Inferior parietal cortex (tissue), 1 donor: ENCODE measurements around the gene P4HTM.
"Not testable (repeated sequence)": the region's sequence is repeated elsewhere in the genome, so short reads cannot be mapped to it uniquely, and the experiment has no call there.

ENCODE experiments used
- DNase-seq: peaks from one replicate; pipeline ENCODE4 v3.0.0-alpha.2; 2016; ENCODE audit errors: extremely low spot score

P4HTM gene

GRCh38 chr3:49008627-49009026 lies 18.6 kb downstream of the P4HTM start:
- DNase-seq: not testable (repeated sequence)

- no peak for DNase-seq
Observed at GRCh38 chr3:49009396-49009795, 19.4 kb downstream of the P4HTM start.

- DNase-seq: no peak
Observed at GRCh38 chr3:49012441-49013017, 22.5 kb downstream of the P4HTM start.

DNA sequence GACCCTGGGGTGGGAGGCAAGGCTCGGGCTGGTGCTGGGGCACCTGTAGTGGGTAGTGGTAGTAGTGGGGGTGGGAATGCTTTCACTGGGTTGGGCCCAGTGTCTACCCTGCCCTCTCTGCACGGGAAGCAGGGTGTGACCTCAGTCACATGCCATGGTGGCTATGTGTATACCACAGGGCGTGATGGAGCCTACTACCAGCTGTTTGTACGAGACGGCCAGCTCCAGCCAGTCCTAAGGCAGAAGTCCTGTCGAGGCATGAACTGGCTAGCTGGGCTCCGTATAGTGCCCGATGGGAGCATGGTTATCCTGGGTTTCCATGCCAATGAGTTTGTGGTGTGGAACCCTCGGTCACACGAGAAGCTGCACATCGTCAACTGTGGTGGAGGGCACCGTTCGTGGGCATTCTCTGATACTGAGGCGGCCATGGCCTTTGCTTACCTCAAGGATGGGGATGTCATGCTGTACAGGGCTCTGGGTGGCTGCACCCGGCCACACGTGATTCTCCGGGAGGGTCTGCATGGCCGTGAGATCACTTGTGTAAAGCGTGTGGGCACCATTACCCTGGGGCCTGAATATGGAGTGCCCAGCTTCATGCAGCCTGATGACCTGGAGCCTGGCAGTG lies 23.2 kb downstream of the P4HTM start:
- no peak for DNase-seq

DNA sequence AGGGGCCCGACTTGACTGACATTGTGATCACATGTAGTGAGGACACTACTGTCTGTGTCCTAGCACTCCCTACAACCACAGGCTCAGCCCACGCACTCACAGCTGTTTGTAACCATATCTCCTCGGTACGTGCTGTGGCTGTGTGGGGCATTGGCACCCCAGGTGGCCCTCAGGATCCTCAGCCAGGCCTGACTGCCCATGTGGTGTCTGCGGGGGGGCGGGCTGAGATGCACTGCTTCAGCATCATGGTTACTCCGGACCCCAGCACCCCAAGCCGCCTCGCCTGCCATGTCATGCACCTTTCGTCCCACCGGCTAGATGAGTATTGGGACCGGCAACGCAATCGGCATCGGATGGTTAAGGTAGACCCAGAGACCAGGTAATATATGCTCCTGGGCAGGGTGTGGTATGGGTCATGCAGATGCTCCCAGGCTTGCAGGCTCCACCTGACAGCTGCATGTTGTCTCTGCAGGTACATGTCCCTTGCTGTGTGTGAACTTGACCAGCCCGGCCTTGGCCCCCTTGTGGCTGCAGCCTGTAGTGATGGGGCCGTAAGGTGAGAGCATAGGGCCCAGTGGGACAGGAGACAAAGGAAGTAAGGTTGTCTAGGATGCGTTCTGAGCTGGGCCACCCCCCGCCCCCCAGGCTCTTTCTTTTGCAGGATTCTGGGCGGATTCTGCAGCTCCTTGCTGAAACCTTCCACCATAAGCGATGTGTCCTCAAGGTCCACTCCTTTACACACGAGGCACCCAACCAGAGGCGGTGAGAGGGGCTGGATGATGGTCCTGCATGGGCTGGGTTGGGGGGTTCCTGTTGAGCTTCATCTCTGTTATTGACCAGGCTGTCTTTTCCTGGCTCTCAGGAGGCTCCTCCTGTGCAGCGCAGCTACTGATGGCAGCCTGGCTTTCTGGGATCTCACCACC lies 24.0 kb downstream of the P4HTM start:
- no peak for DNase-seq

GRCh38 chr3:49015072-49015471 lies 25.0 kb downstream of the P4HTM start:
- DNase-seq: no peak

DNA sequence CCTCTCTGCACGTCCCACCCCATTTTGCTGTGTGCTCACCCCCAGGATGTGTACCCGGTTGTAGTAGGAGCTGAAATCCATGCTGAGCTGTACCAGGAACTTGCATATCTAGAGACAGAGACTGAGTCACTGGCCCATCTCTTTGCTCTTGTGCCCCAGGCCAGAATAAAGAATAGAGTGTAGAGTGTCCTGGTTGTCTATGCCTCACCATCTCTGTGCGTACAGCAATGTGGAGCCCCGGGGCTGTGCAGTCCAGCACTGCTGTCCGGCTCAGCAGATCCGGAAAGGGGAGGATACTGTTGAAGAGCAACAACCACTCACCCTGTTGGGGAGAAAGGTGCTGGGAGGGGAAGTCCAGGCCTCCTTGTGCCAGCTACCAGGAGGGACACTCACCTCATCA lies 25.7 kb downstream of the P4HTM start:
- no peak for DNase-seq

DNA sequence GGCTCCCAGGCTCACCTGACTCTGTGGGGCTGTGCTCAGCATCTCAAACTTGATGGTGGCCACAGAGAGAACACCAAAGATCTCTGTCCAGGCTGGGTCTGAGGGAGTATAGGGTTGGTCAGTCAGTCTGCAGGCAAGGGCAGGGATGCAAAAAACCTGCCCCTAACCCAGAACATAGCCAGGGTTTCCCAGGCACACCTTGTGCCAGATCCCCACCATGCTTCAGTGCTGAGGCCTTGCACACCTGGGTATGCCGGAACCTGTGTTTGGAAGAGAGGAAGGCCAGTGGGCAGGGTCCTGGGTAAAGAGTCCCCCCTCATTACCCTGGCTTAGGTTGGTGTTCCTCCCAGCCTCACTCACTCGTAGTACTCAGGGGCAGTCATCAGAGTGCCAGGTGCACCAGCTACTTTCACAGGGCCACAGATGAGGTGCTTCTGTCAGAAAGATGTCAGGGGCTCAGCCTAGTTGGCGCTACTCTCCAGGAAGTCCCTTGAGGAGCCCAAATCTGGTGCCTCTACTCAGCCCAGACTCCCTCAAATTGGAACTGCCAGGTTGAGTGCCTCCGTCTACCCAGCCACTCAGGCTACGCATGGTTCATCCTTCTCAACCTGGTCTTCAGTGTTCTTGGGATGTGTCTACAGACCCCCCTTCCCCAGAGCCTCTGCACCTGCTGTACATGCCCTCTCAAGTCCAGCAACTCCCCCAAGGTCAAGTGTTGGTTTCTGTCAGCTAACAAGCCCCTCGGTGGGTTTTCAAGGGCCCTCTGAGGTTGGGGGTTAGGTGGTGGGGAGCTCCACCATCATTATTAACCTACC lies 26.6 kb downstream of the P4HTM start:
- no peak for DNase-seq

- no peak for DNase-seq
Observed at GRCh38 chr3:49017229-49017970, 27.4 kb downstream of the P4HTM start.

- peak; percentile 89 for DNase-seq
Observed at GRCh38 chr3:49017971-49018706, 28.1 kb downstream of the P4HTM start, which contains the start of gene DALRD3. TSS of gene DALRD3 (minus strand) at chr3:49018580. CDS start at chr3:49018564, 16 bp downstream.

- no peak for DNase-seq
Observed at GRCh38 chr3:49018707-49019006, 28.6 kb downstream of the P4HTM start.

GRCh38 chr3:49019941-49020329 lies 29.9 kb downstream of the P4HTM start:
- no peak for DNase-seq

DNA sequence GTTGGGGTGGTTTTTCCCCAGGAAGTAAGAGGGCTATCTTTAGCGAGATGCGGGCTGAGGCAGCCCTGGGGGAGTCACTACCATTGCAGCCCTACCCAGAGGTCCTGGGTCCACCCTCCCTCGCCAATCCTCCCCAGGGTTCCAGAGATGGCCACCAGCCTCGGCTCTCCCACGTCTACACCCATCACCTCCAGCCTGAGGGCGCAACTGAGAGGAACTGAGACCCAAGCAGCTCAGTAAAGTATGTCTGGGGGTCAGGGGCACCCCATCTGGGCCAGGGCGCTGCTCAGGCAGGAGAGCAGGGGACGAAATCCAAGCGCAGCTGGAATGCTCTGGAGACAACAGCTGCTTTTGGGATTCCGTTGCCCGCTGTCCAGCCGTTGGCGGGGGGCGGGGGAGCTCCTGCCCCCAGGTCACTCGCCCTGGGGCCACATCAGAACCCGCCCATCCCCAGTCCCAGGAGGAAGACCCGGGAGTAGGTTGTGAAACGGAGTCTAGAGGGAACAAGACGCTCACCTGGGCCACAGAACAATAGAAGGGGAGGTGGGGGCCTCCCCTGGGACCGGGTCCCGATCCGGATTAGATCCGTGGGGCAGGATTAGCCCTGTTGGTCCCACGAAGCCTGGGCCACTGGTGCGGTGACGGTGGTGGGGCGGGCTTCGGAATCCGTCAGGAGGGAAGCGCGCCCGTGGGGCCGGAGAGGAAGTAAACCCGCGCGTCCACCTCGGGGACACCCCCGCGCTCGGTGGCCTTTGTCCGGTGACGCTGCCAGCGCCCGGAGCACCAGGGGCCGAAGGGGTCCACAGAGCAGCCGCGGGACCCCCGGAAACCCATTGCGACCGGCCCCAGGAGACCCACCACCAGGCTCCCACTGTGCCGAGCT lies 30.5 kb downstream of the P4HTM start:
- no peak for DNase-seq

GRCh38 chr3:49021213-49021812 lies 31.3 kb downstream of the P4HTM start:
- DNase-seq: peak; percentile 98

- DNase-seq: peak; percentile 86
Observed at GRCh38 chr3:49021813-49022687, 32.0 kb downstream of the P4HTM start, which contains the start of gene NDUFAF3. TSS of gene NDUFAF3 (plus strand) at chr3:49022121. CDS start at chr3:49022145, 24 bp downstream.

- DNase-seq: no peak
Observed at GRCh38 chr3:49022688-49023171, 32.7 kb downstream of the P4HTM start.

GRCh38 chr3:49023775-49024174 lies 33.7 kb downstream of the P4HTM start:
- DNase-seq: no peak

DNA sequence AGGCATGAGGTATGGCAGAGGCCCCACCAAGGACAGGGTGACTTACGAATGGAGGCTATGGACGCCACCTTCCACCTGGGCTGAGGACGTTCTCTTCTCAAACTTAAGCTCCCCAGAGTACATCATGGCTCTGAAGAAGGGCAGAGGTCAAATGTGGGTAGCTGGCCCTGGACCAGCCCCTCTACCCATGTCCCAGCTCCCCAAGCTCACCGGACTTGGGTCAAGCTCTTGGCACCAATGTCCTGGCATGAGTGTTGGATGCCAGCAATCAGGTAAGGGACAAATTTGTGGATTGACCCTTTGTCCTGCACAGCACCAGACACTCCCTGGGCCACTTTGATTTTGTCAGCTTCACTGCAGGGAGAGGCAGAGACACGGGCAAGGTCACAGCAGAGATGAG lies 34.4 kb downstream of the P4HTM start:
- DNase-seq: no peak
